Hepatocyte (in vitro differentiated cells): Measurements from ENCODE around the gene SYT1. TPM values are rescaled to one million over a fixed set of nuclear protein-coding genes. Genes with fewer than 3 reads are reported as not detected.

Experiments
- DNase-seq: peaks from one replicate; pipeline ENCODE4 v3.0.0-alpha.2; 2016; ENCODE audit warnings: low spot score
- H2AFZ ChIP-seq: fragments of 200-600 bp; sonication (generic); 2 replicates; pipeline ENCODE4 v1.6.0; 2016; ENCODE audit warnings: antibody characterized with exemption, mild to moderate bottlenecking
- H3K27ac ChIP-seq: fragments of 200-600 bp; sonication (generic); 2 replicates; pipeline ENCODE4 v1.5.1; 2016; ENCODE audit warnings: mild to moderate bottlenecking
- H3K27me3 ChIP-seq: fragments of 200-600 bp; sonication (generic); 2 replicates; pipeline ENCODE4 v1.6.1; 2016
- H3K36me3 ChIP-seq: fragments of 200-600 bp; sonication (generic); replicated peaks from 2 replicates; pipeline ENCODE4 v1.5.1; 2016; ENCODE audit warnings: low read depth; ENCODE audit not compliant: insufficient read depth
- H3K4me1 ChIP-seq: fragments of 200-600 bp; sonication (generic); 2 replicates; pipeline ENCODE4 v1.5.1; 2016; ENCODE audit warnings: mild to moderate bottlenecking, moderate library complexity; ENCODE audit not compliant: insufficient read depth
- H3K4me2 ChIP-seq: fragments of 200-600 bp; sonication (generic); 2 replicates; pipeline ENCODE4 v1.6.0; 2016
- H3K4me3 ChIP-seq: fragments of 200-600 bp; sonication (generic); 2 replicates; pipeline ENCODE4 v1.5.1; 2016; ENCODE audit warnings: mild to moderate bottlenecking
- H3K79me2 ChIP-seq: fragments of 200-600 bp; sonication (generic); 2 replicates; pipeline ENCODE4 v1.6.0; 2017; ENCODE audit warnings: mild to moderate bottlenecking
- H3K9me2 ChIP-seq: fragments of 200-600 bp; sonication (generic); replicated peaks from 2 replicates; pipeline ENCODE4 v1.6.0; 2017; ENCODE audit warnings: mild to moderate bottlenecking; ENCODE audit not compliant: insufficient read depth
- H3K9me3 ChIP-seq: fragments of 200-600 bp; sonication (generic); 2 replicates; pipeline ENCODE4 v1.5.1; 2016; ENCODE audit warnings: low read depth, mild to moderate bottlenecking
- H4K20me1 ChIP-seq: fragments of 200-600 bp; sonication (generic); 2 replicates; pipeline ENCODE4 v1.6.0; 2016; ENCODE audit warnings: mild to moderate bottlenecking; ENCODE audit not compliant: insufficient read depth, poor library complexity, severe bottlenecking
- CTCF ChIP-seq: fragments of 200-600 bp; sonication (generic); IDR thresholded peaks from 2 replicates; pipeline ENCODE4 v1.5.1; 2016; ENCODE audit warnings: antibody characterized with exemption, mild to moderate bottlenecking; ENCODE audit not compliant: poor library complexity
- EZH2 ChIP-seq: fragments of 200-600 bp; sonication (generic); IDR thresholded peaks from 2 replicates; pipeline ENCODE4 v1.6.1; 2016; ENCODE audit warnings: antibody characterized with exemption, mild to moderate bottlenecking, borderline replicate concordance
- EZH2phosphoT487 ChIP-seq: fragments of 200-600 bp; sonication (generic); IDR thresholded peaks from one replicate; pipeline ENCODE4 v1.6.1; 2018; ENCODE audit warnings: antibody characterized with exemption, mild to moderate bottlenecking, low read depth, moderate library complexity; ENCODE audit not compliant: unreplicated experiment, severe bottlenecking
- WGBS: methylation state at CpG from one replicate; pipeline ENCODE4 v1.1.6; 2016; ENCODE audit warnings: low lambda C conversion rate; ENCODE audit errors: missing lambda C conversion rate; 5-methylcytosine and 5-hydroxymethylcytosine counted together
- polyA plus RNA-seq: library from polyadenylated mRNA; unstranded; fragments of >200 nt; fragmentation: Nextera tagmentation; extraction: Ambion mirVana; gene quantifications from 2 replicates; pipeline ENCODE4 v1.2.1, GENCODE V29; 2016
- total RNA-seq: library from RNA; depleted of rRNA; stranded (reverse); fragments of >200 nt; gene quantifications from 2 replicates; pipeline ENCODE4 v1.2.3, GENCODE V29; 2014

Gene SYT1
- total and polyA plus RNA-seq, 2 experiments from 2014 or later: 1.3 to 2.5 TPM

GRCh38 chr12:79434561-79434960 lies 570.0 kb downstream of the SYT1 start:
- no peak overlapping the region for H3K4me2 ChIP-seq
- no peak for TF ChIP-seq CTCF
- no peak for TF ChIP-seq EZH2
- TF ChIP-seq EZH2phosphoT487: no peak
- WGBS: 94% methylated on average over 1 of the region's 1 CpG

GRCh38 chr12:79435742-79436141 lies 571.2 kb downstream of the SYT1 start:
- no peaks in the 10 kb centered on the region for H3K9me3 ChIP-seq
- DNase-seq: no peak
- 67% methylated on average over 1 of the region's 1 CpG for WGBS
- H3K27me3 ChIP-seq: no peaks in the 10 kb centered on the region
- H3K9me2 ChIP-seq: no peaks in the 10 kb centered on the region
- H3K27ac ChIP-seq: no peak overlapping the region
- no peaks in the 10 kb centered on the region for H3K79me2 ChIP-seq
- no peak overlapping the region for H3K4me2 ChIP-seq
- no peaks in the 10 kb centered on the region for H4K20me1 ChIP-seq
- H3K4me3 ChIP-seq: no peak overlapping the region
- H2AFZ ChIP-seq: no peak overlapping the region
- TF ChIP-seq CTCF (no peak), EZH2 (no peak), EZH2phosphoT487 (no peak)
- peaks cover 6% of the 10 kb centered on the region for H3K4me1 ChIP-seq
- H3K36me3 ChIP-seq: no peaks in the 10 kb centered on the region

More at GRCh38 chr12:79434561-79434960, 570.0 kb downstream of the SYT1 start:
- no peaks in the 10 kb centered on the region for H3K9me2 ChIP-seq
- peaks cover 6% of the 10 kb centered on the region for H3K4me1 ChIP-seq
- H2AFZ ChIP-seq: no peak overlapping the region
- H3K9me3 ChIP-seq: no peaks in the 10 kb centered on the region
- H4K20me1 ChIP-seq: no peaks in the 10 kb centered on the region
- no peaks in the 10 kb centered on the region for H3K79me2 ChIP-seq
- H3K27ac ChIP-seq: no peak overlapping the region
- no peak overlapping the region for H3K4me3 ChIP-seq
- H3K27me3 ChIP-seq: no peaks in the 10 kb centered on the region
- H3K36me3 ChIP-seq: no peaks in the 10 kb centered on the region
- no peak for DNase-seq

- Histone ChIP-seq H3K27ac (no peak overlapping the region), H3K9me2 (no peaks in the 10 kb centered on the region), H3K27me3 (no peaks in the 10 kb centered on the region), H3K4me3 (no peak overlapping the region), H3K79me2 (no peaks in the 10 kb centered on the region), H4K20me1 (no peaks in the 10 kb centered on the region), H3K9me3 (no peaks in the 10 kb centered on the region), H3K4me1 (peaks cover 9% of the 10 kb centered on the region), H3K4me2 (no peak overlapping the region), H2AFZ (no peak overlapping the region), H3K36me3 (no peaks in the 10 kb centered on the region)
- no peak for TF ChIP-seq EZH2phosphoT487
- no peak for TF ChIP-seq EZH2
- no peak for TF ChIP-seq CTCF
- no peak for DNase-seq
- WGBS: 82% methylated on average over 3 of the region's 3 CpGs
Measured at GRCh38 chr12:79438480-79439174, 574.1 kb downstream of the SYT1 start.
